ENCODE data around the gene ULK4. TPM values are rescaled to one million over a fixed set of nuclear protein-coding genes. Genes with fewer than 3 reads are reported as not detected.
"Not testable (repeated sequence)": the region's sequence is repeated elsewhere in the genome, so short reads cannot be mapped to it uniquely, and the experiment has no call there.

ULK4 gene
- total and polyA plus RNA-seq, 10 donors: 2.0 to 33.3 (median 12.9) TPM

DNA sequence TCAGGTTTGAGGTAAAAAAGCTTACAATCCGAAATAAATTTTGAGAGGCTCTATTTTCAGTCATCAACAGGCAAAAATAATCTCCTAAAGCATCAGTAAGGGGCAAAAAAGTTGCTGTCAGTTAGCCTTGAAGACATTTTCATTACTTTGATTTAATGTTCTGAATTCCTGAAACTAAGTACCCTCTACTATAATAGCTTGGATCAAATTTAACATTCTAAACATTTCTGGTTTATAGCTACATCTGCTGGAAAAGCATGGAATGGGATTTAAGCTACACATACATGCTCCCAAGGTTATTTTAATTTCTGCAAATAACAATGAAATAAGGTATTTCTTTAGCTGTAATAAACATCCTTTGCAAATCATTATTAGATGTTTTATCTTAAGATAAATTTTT, 245.4 kb downstream of the ULK4 start:
- no peaks in the 10 kb centered on the region for H3K9me3 ChIP-seq
- no peaks in the 10 kb centered on the region for H3K27me3 ChIP-seq (replicated peaks in 1 of 7)
- 71 to 85% (median 73%) methylated on average over 1 of the region's 1 CpG for WGBS, 5 donors
- no peaks in the 10 kb centered on the region for H3K4me1 ChIP-seq
- H3K4me3 ChIP-seq: no peak overlapping the region
- no peak overlapping the region for H3K27ac ChIP-seq
- no peak for DNase-seq
- TF ChIP-seq POLR2AphosphoS5 (IDR thresholded peaks at IDR 0.05): no peak
- TF ChIP-seq, protein P1, sequence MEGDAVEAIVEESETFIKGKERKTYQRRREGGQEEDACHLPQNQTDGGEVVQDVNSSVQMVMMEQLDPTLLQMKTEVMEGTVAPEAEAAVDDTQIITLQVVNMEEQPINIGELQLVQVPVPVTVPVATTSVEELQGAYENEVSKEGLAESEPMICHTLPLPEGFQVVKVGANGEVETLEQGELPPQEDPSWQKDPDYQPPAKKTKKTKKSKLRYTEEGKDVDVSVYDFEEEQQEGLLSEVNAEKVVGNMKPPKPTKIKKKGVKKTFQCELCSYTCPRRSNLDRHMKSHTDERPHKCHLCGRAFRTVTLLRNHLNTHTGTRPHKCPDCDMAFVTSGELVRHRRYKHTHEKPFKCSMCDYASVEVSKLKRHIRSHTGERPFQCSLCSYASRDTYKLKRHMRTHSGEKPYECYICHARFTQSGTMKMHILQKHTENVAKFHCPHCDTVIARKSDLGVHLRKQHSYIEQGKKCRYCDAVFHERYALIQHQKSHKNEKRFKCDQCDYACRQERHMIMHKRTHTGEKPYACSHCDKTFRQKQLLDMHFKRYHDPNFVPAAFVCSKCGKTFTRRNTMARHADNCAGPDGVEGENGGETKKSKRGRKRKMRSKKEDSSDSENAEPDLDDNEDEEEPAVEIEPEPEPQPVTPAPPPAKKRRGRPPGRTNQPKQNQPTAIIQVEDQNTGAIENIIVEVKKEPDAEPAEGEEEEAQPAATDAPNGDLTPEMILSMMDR (IDR thresholded peaks at IDR 0.05 in 8 of 11, conservative IDR thresholded peaks at IDR 0.05 in 3 of 11): peak in 2 of 11 experiments; percentile 8 to 18
- intact Hi-C loops (cut with DNase I; ENCODE audit: low total_unique reads): loop anchor here (10.0 kb wide), 1 partner anchor 1132 kb away; no protein-coding TSS in a partner anchor
- H3K36me3 ChIP-seq: no peaks in the 10 kb centered on the region

- intact Hi-C loops (cut with DNase I; ENCODE audit: low total_unique reads): loop anchor here (10.0 kb wide), 1 partner anchor 1131 kb away; no protein-coding TSS in a partner anchor
- DNase-seq: no peak
- WGBS, 5 donors: 91 to 96% (median 95%) methylated on average over 3 of the region's 3 CpGs
Measured at GRCh38 chr3:41715376-41715775, 246.5 kb downstream of the ULK4 start.

GRCh38 chr3:41711651-41712050, 250.3 kb downstream of the ULK4 start:
- Histone ChIP-seq H3K27ac (no peak overlapping the region), H3K27me3 (replicated peaks in 1 of 7) (no peaks in the 10 kb centered on the region), H3K36me3 (no peaks in the 10 kb centered on the region), H3K4me1 (no peaks in the 10 kb centered on the region), H3K4me3 (no peak overlapping the region), H3K9me3 (no peaks in the 10 kb centered on the region)
- TF ChIP-seq, protein P1 (IDR thresholded peaks at IDR 0.05 in 8 of 11, conservative IDR thresholded peaks at IDR 0.05 in 3 of 11): no peak
- TF ChIP-seq POLR2AphosphoS5 (IDR thresholded peaks at IDR 0.05): no peak
- no peak for TF ChIP-seq POLR2A (IDR thresholded peaks at IDR 0.05)
- DNase-seq: no peak
- intact Hi-C loops (cut with DNase I; ENCODE audit: low total_unique reads): loop anchor here (10.0 kb wide), 1 partner anchor 1127 kb away; no protein-coding TSS in a partner anchor

More at GRCh38 chr3:41715376-41715775, 246.5 kb downstream of the ULK4 start:
- H3K4me3 ChIP-seq: no peak overlapping the region
- H3K27ac ChIP-seq: no peak overlapping the region
- no peaks in the 10 kb centered on the region for H3K36me3 ChIP-seq
- TF ChIP-seq POLR2A (IDR thresholded peaks at IDR 0.05) (no peak), POLR2AphosphoS5 (IDR thresholded peaks at IDR 0.05) (no peak)
- TF ChIP-seq, protein P1 (IDR thresholded peaks at IDR 0.05 in 8 of 11, conservative IDR thresholded peaks at IDR 0.05 in 3 of 11): no peak
- no peaks in the 10 kb centered on the region for H3K4me1 ChIP-seq
- no peaks in the 10 kb centered on the region for H3K27me3 ChIP-seq (replicated peaks in 1 of 7)
- H3K9me3 ChIP-seq: no peaks in the 10 kb centered on the region

GRCh38 chr3:41710646-41711388, 251.1 kb downstream of the ULK4 start:
- Histone ChIP-seq H3K27ac (no peak overlapping the region), H3K27me3 (replicated peaks in 1 of 7) (no peaks in the 10 kb centered on the region), H3K36me3 (no peaks in the 10 kb centered on the region), H3K4me3 (no peak overlapping the region), H3K4me1 (no peaks in the 10 kb centered on the region), H3K9me3 (no peaks in the 10 kb centered on the region)
- no peak for DNase-seq
- intact Hi-C loops (cut with DNase I; ENCODE audit: low total_unique reads): loop anchor here (10.0 kb wide), 1 partner anchor 1126 kb away; no protein-coding TSS in a partner anchor
- WGBS, 5 donors: 90 to 93% (median 93%) methylated on average over 8 of the region's 8 CpGs
- no peak for TF ChIP-seq POLR2AphosphoS5 (IDR thresholded peaks at IDR 0.05)
- TF ChIP-seq, protein P1 (IDR thresholded peaks at IDR 0.05 in 8 of 11, conservative IDR thresholded peaks at IDR 0.05 in 3 of 11): no peak
- no peak for TF ChIP-seq POLR2A (IDR thresholded peaks at IDR 0.05)

DNA sequence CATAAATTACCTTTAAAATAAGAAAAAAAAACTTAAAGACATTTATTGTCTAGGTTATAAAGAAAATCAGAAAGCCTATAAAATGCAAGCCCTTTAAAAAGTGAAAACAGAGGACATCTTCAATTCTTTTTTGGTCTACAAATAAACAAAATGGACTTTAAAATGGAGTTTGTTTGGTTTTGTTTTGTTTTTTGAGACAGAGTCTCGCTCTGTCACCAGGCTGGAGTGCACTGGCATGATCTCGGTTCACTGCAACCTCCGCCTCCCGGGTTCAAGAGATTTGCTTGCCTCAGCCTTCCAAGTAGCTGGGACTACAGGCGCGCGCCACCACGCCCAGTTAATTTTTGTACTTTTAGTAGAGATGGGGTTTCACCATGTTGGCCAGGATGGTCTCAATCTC, 252.7 kb downstream of the ULK4 start:
- H3K4me3 ChIP-seq; H3K9me3 ChIP-seq; intact Hi-C loops (cut with DNase I; ENCODE audit: low total_unique reads); DNase-seq; H3K27ac ChIP-seq; H3K36me3 ChIP-seq; H3K27me3 ChIP-seq (replicated peaks in 1 of 7); H3K4me1 ChIP-seq: not testable (repeated sequence)
- WGBS, 5 donors: 90 to 99% (median 97%) methylated on average over 8 of the region's 8 CpGs

Data from spleen (tissue), 11 donors.